Stimulated activated memory B cell treated with anti-CD40 and anti-IgM and Interleukin-4, amounts not matched to agents 10 μg/mL and 1 μg/mL and 100 μg/mL, for 72 hours (primary cell): ENCODE measurements around the gene RYR3.

Source experiments
- ATAC-seq: fragments of 150-1000 bp; cut with Tn5 transposase; 2 replicates; pipeline ENCODE4 v1.10.0; 2021
- H3K27ac Mint-ChIP-seq: one replicate; pipeline ENCODE4 v1.8.0; 2022; ENCODE audit warnings: mild to moderate bottlenecking, mixed read lengths
- H3K27me3 Mint-ChIP-seq: one replicate; pipeline ENCODE4 v1.8.0; 2022; ENCODE audit warnings: mixed read lengths
- H3K36me3 Mint-ChIP-seq: one replicate; pipeline ENCODE4 v1.8.0; 2022; ENCODE audit warnings: mixed read lengths
- H3K4me1 Mint-ChIP-seq: one replicate; pipeline ENCODE4 v1.8.0; 2022; ENCODE audit warnings: mixed read lengths
- H3K4me3 Mint-ChIP-seq: one replicate; pipeline ENCODE4 v1.8.0; 2022; ENCODE audit warnings: mild to moderate bottlenecking, moderate library complexity, mixed read lengths
- H3K9me3 Mint-ChIP-seq: one replicate; pipeline ENCODE4 v1.8.0; 2022; ENCODE audit warnings: mixed read lengths

RYR3 gene

DNA sequence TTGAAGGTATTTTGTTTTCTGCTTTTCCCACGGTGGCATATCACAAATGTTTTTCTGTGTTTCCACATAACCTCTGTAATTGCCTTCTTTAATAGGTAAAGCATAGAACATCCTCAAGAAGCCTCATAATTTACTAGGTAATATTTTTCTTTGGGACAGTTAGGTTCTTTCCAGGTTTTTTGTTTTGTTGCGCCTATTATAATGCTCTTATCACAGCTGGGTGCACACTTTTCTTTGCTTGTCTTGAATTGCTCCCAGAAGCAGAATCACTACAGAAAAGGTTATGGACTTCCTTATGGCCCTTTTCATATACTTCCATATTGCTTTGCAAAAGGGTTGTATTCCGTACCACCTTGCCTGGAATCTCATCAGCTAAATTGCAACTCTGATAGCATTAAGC lies 213.5 kb downstream of the RYR3 start:
- no peaks in the 10 kb centered on the region for H3K4me1 Mint-ChIP-seq
- H3K27me3 Mint-ChIP-seq, result no peaks in the 10 kb centered on the region
- H3K9me3 Mint-ChIP-seq, result peaks cover 6% of the 10 kb centered on the region
- no peak for ATAC-seq
- H3K36me3 Mint-ChIP-seq, result no peaks in the 10 kb centered on the region
- no peak overlapping the region for H3K4me3 Mint-ChIP-seq
- no peak overlapping the region for H3K27ac Mint-ChIP-seq

- Mint-ChIP-seq H3K9me3 (peaks cover 6% of the 10 kb centered on the region), H3K27ac (no peak overlapping the region), H3K36me3 (no peaks in the 10 kb centered on the region), H3K4me3 (no peak overlapping the region), H3K27me3 (no peaks in the 10 kb centered on the region), H3K4me1 (no peaks in the 10 kb centered on the region)
- no peak for ATAC-seq
These were observed 215.8 kb downstream of the RYR3 start for GRCh38 chr15:33526532-33526931.

GRCh38 chr15:33533197-33533596 lies 222.4 kb downstream of the RYR3 start:
- Mint-ChIP-seq H3K27me3 (no peaks in the 10 kb centered on the region), H3K4me1 (no peaks in the 10 kb centered on the region), H3K4me3 (no peak overlapping the region), H3K36me3 (no peaks in the 10 kb centered on the region), H3K9me3 (no peaks in the 10 kb centered on the region), H3K27ac (no peak overlapping the region)
- no peak for ATAC-seq

- Mint-ChIP-seq H3K27ac (no peak overlapping the region), H3K9me3 (no peaks in the 10 kb centered on the region), H3K4me3 (no peak overlapping the region), H3K36me3 (no peaks in the 10 kb centered on the region), H3K27me3 (no peaks in the 10 kb centered on the region), H3K4me1 (no peaks in the 10 kb centered on the region)
- no peak for ATAC-seq
These were observed 223.9 kb downstream of the RYR3 start for GRCh38 chr15:33534642-33535041.

DNA sequence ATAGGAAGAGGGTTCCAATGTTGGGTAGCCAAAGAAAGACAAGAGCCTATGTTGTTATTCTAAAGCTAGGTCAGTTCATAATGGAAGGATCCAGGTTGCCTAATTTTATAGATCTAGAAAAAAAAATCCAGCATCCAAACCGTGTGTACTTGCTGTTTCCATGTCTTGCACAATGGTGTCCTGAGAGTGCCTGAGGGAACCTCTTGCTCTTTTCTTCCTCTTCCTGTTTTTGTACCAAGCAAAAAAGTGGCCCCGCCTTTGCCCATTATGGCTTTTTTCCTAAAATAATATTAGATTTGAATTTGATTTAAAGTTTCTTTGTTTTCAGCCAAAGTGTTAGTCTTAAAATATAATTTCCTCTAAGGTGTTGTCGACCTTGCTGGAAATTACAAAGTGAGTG lies 224.4 kb downstream of the RYR3 start:
- no peak for ATAC-seq
- H3K4me1 Mint-ChIP-seq, result no peaks in the 10 kb centered on the region
- H3K27ac Mint-ChIP-seq, result no peak overlapping the region

GRCh38 chr15:33539825-33540573 lies 229.2 kb downstream of the RYR3 start:
- ATAC-seq, result no peak
- Mint-ChIP-seq H3K4me3 (no peak overlapping the region), H3K27me3 (no peaks in the 10 kb centered on the region), H3K36me3 (no peaks in the 10 kb centered on the region), H3K4me1 (no peaks in the 10 kb centered on the region), H3K27ac (no peak overlapping the region), H3K9me3 (no peaks in the 10 kb centered on the region)

More for the DNA sequence above, 224.4 kb downstream of the RYR3 start:
- no peaks in the 10 kb centered on the region for H3K27me3 Mint-ChIP-seq
- H3K4me3 Mint-ChIP-seq, result no peak overlapping the region
- no peaks in the 10 kb centered on the region for H3K9me3 Mint-ChIP-seq
- H3K36me3 Mint-ChIP-seq, result no peaks in the 10 kb centered on the region

DNA sequence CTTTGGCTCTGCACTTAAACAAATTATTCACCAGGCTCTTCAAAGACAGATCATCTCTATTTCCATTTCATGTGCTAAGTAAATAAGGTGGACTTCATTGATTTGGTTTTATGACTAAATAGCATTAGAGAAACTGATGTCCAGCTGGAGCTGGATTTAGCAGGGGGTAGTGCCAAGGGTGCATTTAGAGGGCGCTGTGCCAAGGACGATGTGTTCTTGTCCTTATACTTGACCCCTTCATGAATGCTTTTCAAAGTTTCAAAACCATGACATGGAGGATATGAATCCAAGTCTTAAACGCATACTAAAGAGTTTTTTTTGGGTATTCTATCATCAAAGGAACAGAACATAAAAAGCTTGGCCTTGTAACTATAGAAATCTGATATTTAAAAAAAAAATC lies 233.2 kb downstream of the RYR3 start:
- Mint-ChIP-seq H3K4me1 (no peaks in the 10 kb centered on the region), H3K36me3 (no peaks in the 10 kb centered on the region), H3K27ac (no peak overlapping the region), H3K9me3 (no peaks in the 10 kb centered on the region), H3K27me3 (no peaks in the 10 kb centered on the region), H3K4me3 (no peak overlapping the region)
- no peak for ATAC-seq

DNA sequence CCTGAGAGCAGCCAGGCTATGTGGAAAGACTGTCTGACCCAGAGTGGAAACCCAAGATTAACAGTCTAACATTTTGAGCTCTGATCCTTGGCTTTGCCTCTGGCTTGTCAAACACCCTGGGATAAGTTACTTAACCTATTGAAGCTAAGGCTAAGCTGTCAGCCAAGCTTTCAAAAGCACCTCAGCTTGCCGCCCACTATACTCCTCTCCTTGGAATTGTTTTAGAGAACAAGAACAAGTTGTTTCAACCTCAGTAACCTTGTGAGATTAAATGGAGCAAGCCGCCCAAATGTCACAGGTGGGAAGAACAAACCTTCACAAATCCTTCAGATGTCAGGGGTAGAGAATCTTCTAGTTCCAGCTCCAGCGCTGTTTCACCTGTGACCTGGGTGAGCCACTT lies 235.1 kb downstream of the RYR3 start:
- Mint-ChIP-seq H3K36me3 (no peaks in the 10 kb centered on the region), H3K27me3 (no peaks in the 10 kb centered on the region), H3K9me3 (no peaks in the 10 kb centered on the region), H3K4me1 (no peaks in the 10 kb centered on the region), H3K4me3 (no peak overlapping the region), H3K27ac (no peak overlapping the region)
- no peak for ATAC-seq

GRCh38 chr15:33547876-33548275 lies 237.1 kb downstream of the RYR3 start:
- Mint-ChIP-seq H3K36me3 (no peaks in the 10 kb centered on the region), H3K27me3 (no peaks in the 10 kb centered on the region), H3K9me3 (no peaks in the 10 kb centered on the region), H3K27ac (no peak overlapping the region), H3K4me3 (no peak overlapping the region), H3K4me1 (no peaks in the 10 kb centered on the region)
- no peak for ATAC-seq

GRCh38 chr15:33551860-33552259 lies 241.1 kb downstream of the RYR3 start:
- Mint-ChIP-seq H3K36me3 (no peaks in the 10 kb centered on the region), H3K4me3 (no peak overlapping the region), H3K9me3 (no peaks in the 10 kb centered on the region), H3K4me1 (no peaks in the 10 kb centered on the region), H3K27ac (no peak overlapping the region), H3K27me3 (no peaks in the 10 kb centered on the region)
- no peak for ATAC-seq

- Mint-ChIP-seq H3K27ac (no peak overlapping the region), H3K4me1 (no peaks in the 10 kb centered on the region), H3K9me3 (no peaks in the 10 kb centered on the region), H3K36me3 (no peaks in the 10 kb centered on the region), H3K27me3 (no peaks in the 10 kb centered on the region), H3K4me3 (no peak overlapping the region)
- ATAC-seq, result no peak
These were observed 242.4 kb downstream of the RYR3 start for GRCh38 chr15:33553157-33553556.

DNA sequence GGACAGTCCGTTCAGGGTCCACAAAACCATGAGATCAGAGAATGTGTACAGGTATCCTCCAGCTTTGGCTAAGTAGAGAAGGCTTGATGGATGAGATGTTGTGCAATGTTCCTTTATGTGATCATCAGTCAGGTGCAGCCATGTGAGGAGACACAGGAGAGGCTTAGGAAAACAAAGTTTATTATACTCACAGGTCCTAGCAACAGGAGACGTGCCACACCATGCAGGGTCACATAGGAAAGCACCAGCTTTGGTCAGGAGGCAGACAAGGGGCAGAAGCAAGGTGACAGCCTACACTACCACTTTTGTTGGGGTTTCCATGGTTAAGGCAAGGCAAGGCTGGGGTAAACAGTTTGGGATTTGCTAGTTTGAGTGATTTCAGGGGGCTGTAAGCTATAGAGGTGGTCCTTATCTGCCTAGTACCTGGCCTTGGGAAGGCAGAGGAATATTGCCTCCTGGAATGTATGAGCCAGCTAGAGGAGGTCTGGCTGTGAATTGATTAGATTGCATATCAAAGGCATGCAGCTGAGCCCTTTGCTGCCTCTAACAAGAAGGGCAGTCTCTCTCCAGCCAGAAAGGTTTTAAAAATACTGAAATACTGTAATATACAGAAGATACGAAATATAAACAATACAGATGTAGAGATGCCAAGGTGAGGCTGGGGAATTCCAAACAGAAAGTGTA lies 248.6 kb downstream of the RYR3 start:
- Mint-ChIP-seq H3K27me3 (no peaks in the 10 kb centered on the region), H3K4me3 (no peak overlapping the region), H3K27ac (no peak overlapping the region), H3K36me3 (no peaks in the 10 kb centered on the region), H3K9me3 (no peaks in the 10 kb centered on the region), H3K4me1 (no peaks in the 10 kb centered on the region)
- ATAC-seq, result no peak

DNA sequence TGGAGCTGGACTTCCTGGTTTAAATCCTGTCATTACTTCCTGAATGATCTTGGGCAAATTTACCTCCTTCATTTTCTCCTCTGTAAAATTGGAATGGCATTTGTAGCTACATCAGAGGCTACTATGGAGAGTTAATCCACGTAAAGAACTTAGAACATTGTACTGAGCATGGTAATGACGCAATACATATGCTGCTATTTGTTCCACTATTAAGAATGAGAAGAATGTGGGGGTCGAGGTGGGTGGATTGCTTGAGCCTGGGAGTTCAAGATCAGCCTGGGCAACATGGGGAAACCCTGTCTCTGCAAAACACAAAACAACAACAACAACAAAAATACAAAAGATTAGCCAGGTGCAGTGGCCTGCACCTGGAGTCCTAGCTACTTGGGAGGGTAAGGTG lies 250.6 kb downstream of the RYR3 start:
- Mint-ChIP-seq H3K4me3 (no peak overlapping the region), H3K9me3 (peaks cover 3% of the 10 kb centered on the region), H3K27me3 (no peaks in the 10 kb centered on the region), H3K36me3 (no peaks in the 10 kb centered on the region), H3K27ac (no peak overlapping the region), H3K4me1 (no peaks in the 10 kb centered on the region)
- no peak for ATAC-seq

DNA sequence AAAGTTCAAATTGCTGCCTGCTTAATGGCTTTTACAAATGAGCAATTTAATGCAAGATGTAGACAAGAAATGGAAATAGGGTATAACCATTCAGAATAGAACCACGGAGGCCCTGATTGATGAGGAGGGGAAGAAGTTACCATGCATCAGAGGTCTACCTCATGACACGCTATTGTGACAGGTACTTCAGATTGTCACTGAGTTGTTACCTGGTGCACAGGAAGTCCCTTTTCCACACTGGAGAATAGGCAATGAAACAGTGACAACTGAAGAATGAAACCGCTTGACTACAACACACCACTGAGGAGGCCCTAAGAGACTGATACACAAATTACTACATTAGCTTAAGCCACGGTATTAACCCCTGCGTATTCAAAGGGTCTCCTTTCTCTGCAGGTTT lies 251.2 kb downstream of the RYR3 start:
- ATAC-seq, result no peak
- Mint-ChIP-seq H3K36me3 (no peaks in the 10 kb centered on the region), H3K27ac (no peak overlapping the region), H3K4me3 (no peak overlapping the region), H3K27me3 (no peaks in the 10 kb centered on the region), H3K4me1 (no peaks in the 10 kb centered on the region), H3K9me3 (peaks cover 3% of the 10 kb centered on the region)

- no peak overlapping the region for H3K4me3 Mint-ChIP-seq
- no peak for ATAC-seq
- H3K4me1 Mint-ChIP-seq, result no peaks in the 10 kb centered on the region
- peaks cover 3% of the 10 kb centered on the region for H3K9me3 Mint-ChIP-seq
- H3K27me3 Mint-ChIP-seq, result no peaks in the 10 kb centered on the region
- no peak overlapping the region for H3K27ac Mint-ChIP-seq
- H3K36me3 Mint-ChIP-seq, result no peaks in the 10 kb centered on the region
These were observed 254.3 kb downstream of the RYR3 start for GRCh38 chr15:33565094-33565493.

GRCh38 chr15:33567652-33568051 lies 256.9 kb downstream of the RYR3 start:
- Mint-ChIP-seq H3K4me1 (no peaks in the 10 kb centered on the region), H3K9me3 (peaks cover 3% of the 10 kb centered on the region), H3K27ac (no peak overlapping the region), H3K4me3 (no peak overlapping the region), H3K27me3 (no peaks in the 10 kb centered on the region), H3K36me3 (no peaks in the 10 kb centered on the region)
- no peak for ATAC-seq
